ENCODE data around the gene FHAD1. TPM values are rescaled to one million over a fixed set of nuclear protein-coding genes. Genes with fewer than 3 reads are reported as not detected.

Gene FHAD1
- total RNA-seq, 1 experiment from 2014 or later: 2.0 TPM

DNA sequence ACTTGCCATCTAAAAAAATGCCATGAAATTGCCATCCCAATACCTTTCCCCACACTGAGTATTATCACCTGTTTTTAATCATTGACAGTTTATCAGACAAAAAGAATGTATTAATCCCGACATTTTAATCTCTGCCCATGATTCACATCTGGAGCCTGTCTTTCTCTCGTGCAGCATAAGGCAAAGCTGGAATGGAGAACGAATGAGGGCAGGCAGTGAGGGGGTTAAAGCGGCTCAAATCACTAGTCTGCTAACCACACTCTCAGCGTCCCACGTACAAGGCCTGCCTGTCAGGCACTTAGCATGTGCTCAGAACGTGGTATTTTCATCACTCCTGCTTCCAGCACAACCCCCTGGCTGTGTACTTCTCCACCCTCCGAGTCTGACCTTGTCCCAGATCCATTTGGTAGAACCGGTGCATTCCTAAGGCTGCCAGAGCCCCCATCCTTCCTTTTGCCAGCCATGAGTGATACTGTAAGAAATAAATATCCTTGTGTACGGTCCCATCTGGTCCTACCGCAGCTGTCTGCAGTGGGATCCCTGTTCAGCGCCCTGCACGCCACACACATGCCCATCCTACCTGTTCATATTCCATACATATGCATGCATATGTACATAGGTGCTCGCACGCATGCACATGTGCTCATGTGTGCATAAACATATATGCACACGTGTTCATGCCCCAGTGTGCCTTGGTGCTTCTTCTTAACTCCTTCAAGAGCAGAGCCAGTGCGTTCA is 34.6 kb upstream of the FHAD1 start:
- no peaks in the 10 kb centered on the region for H3K36me3 ChIP-seq (ENCODE audit: insufficient read depth, low read length, poor library complexity, severe bottlenecking)
- no peaks in the 10 kb centered on the region for H3K27me3 ChIP-seq (replicated peaks; ENCODE audit: insufficient read depth, low read depth, low read length, poor library complexity)
- no peak for TF ChIP-seq EZH2 (IDR thresholded peaks at IDR 0.05; ENCODE audit: borderline replicate concordance, low read depth, low read length, poor library complexity, severe bottlenecking)
- TF ChIP-seq, protein P1, sequence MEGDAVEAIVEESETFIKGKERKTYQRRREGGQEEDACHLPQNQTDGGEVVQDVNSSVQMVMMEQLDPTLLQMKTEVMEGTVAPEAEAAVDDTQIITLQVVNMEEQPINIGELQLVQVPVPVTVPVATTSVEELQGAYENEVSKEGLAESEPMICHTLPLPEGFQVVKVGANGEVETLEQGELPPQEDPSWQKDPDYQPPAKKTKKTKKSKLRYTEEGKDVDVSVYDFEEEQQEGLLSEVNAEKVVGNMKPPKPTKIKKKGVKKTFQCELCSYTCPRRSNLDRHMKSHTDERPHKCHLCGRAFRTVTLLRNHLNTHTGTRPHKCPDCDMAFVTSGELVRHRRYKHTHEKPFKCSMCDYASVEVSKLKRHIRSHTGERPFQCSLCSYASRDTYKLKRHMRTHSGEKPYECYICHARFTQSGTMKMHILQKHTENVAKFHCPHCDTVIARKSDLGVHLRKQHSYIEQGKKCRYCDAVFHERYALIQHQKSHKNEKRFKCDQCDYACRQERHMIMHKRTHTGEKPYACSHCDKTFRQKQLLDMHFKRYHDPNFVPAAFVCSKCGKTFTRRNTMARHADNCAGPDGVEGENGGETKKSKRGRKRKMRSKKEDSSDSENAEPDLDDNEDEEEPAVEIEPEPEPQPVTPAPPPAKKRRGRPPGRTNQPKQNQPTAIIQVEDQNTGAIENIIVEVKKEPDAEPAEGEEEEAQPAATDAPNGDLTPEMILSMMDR (conservative IDR thresholded peaks at IDR 0.05; ENCODE audit: low read depth, low read length): no peak
- no TSS peak for BruUV-seq (replicated peaks)
- H3K27ac ChIP-seq (ENCODE audit: low read depth, low read length, poor library complexity, severe bottlenecking): no peak overlapping the region
- ChIA-PET POLR2A (ENCODE audit: low non-redundant PET) (no interaction called here), CTCF (no interaction called here)
- H3K9me3 ChIP-seq (ENCODE audit: low read depth, low read length, poor library complexity, severe bottlenecking): no peaks in the 10 kb centered on the region
- DNase-seq (ENCODE audit: low spot score): no peak
- intact Hi-C loops (cut with micrococcal nuclease; ENCODE audit: unreplicated experiment): no loop called here
- H3K4me3 ChIP-seq (ENCODE audit: low read depth, low read length, poor library complexity, severe bottlenecking): no peak overlapping the region
- no peaks in the 10 kb centered on the region for H3K4me1 ChIP-seq (ENCODE audit: insufficient read depth, low read length, poor library complexity, severe bottlenecking)

DNA sequence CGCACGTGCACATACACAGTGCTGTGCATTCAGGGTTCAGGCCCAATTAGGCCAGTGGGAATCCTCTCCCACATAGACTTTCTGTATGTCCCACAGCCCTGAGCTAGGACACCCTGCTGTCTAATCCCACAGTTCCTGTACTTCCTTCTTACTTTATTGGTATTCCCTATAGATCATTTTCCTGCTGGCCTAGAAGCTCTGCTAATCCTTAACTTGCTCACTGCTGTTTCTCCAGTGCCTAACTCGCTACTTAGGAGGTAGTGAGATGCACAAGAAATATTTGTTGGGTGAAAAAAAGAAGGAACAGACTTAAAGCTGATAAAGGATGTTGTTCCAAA is 34.1 kb upstream of the FHAD1 start:
- H3K9me3 ChIP-seq (ENCODE audit: low read depth, low read length, poor library complexity, severe bottlenecking): no peaks in the 10 kb centered on the region
- intact Hi-C loops (cut with micrococcal nuclease; ENCODE audit: unreplicated experiment): no loop called here
- H3K27ac ChIP-seq (ENCODE audit: low read depth, low read length, poor library complexity, severe bottlenecking): no peak overlapping the region
- no peak for TF ChIP-seq EZH2 (IDR thresholded peaks at IDR 0.05; ENCODE audit: borderline replicate concordance, low read depth, low read length, poor library complexity, severe bottlenecking)
- TF ChIP-seq, protein P1 (conservative IDR thresholded peaks at IDR 0.05; ENCODE audit: low read depth, low read length): no peak
- H3K36me3 ChIP-seq (ENCODE audit: insufficient read depth, low read length, poor library complexity, severe bottlenecking): no peaks in the 10 kb centered on the region
- no peak overlapping the region for H3K4me3 ChIP-seq (ENCODE audit: low read depth, low read length, poor library complexity, severe bottlenecking)
- no peaks in the 10 kb centered on the region for H3K4me1 ChIP-seq (ENCODE audit: insufficient read depth, low read length, poor library complexity, severe bottlenecking)
- CTCF ChIA-PET: no interaction called here
- POLR2A ChIA-PET (ENCODE audit: low non-redundant PET): no interaction called here
- H3K27me3 ChIP-seq (replicated peaks; ENCODE audit: insufficient read depth, low read depth, low read length, poor library complexity): no peaks in the 10 kb centered on the region
- BruUV-seq (replicated peaks): no TSS peak
- peak; percentile 23 for DNase-seq (ENCODE audit: low spot score)

DNA sequence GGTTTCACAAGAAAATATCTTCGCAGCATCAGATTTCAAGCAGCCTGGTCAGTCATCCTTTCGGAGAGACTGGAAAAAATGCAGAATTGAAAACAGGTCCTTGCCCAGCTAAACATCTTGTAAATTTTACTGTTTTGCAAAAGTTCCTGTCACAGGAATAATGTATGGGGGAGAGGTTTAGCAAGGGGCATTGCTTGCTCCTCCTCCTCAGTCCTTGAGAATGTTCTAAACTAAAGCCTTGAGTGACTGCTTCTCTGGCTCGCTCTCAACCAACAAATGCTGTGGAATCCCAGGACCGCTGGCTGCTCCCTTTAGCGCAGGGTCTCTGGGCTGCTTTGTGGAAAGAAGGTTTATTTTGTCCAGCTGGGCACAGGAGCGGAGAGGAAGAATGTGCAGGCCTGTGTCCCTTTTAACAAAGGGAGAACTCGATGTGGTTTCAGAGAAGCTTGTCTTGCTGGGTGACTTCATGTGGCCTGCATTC is 33.6 kb upstream of the FHAD1 start:
- Histone ChIP-seq H3K36me3 (ENCODE audit: insufficient read depth, low read length, poor library complexity, severe bottlenecking) (no peaks in the 10 kb centered on the region), H3K4me1 (ENCODE audit: insufficient read depth, low read length, poor library complexity, severe bottlenecking) (no peaks in the 10 kb centered on the region), H3K27ac (ENCODE audit: low read depth, low read length, poor library complexity, severe bottlenecking) (no peak overlapping the region), H3K9me3 (ENCODE audit: low read depth, low read length, poor library complexity, severe bottlenecking) (no peaks in the 10 kb centered on the region), H3K27me3 (replicated peaks; ENCODE audit: insufficient read depth, low read depth, low read length, poor library complexity) (no peaks in the 10 kb centered on the region), H3K4me3 (ENCODE audit: low read depth, low read length, poor library complexity, severe bottlenecking) (no peak overlapping the region)
- BruUV-seq (replicated peaks): no TSS peak
- TF ChIP-seq EZH2 (IDR thresholded peaks at IDR 0.05; ENCODE audit: borderline replicate concordance, low read depth, low read length, poor library complexity, severe bottlenecking): no peak
- TF ChIP-seq, protein P1 (conservative IDR thresholded peaks at IDR 0.05; ENCODE audit: low read depth, low read length): no peak
- intact Hi-C loops (cut with micrococcal nuclease; ENCODE audit: unreplicated experiment): no loop called here
- ChIA-PET CTCF (interaction anchor here (0.7 kb wide), 1 partner anchor 166 kb away, joined by 4 read pairs; no protein-coding TSS in a partner anchor), POLR2A (ENCODE audit: low non-redundant PET) (no interaction called here)
- no peak for DNase-seq (ENCODE audit: low spot score)
